Transverse colon (tissue), 4 donors: ENCODE results near the gene KLHL13. TPM values are rescaled to one million over a fixed set of nuclear protein-coding genes. Genes with fewer than 3 reads are reported as not detected.

Experiments
- DNase-seq: peaks from one replicate; pipeline ENCODE4 v3.0.0-alpha.2; 2019
- H3K27ac ChIP-seq, 4 donors: fragments of 200-600 bp; sonication (generic); 2 replicates each; pipeline ENCODE4 v1.5.1; 2016 to 2018; ENCODE audit warnings: inconsistent platforms in 4 of 4
- H3K27me3 ChIP-seq: fragments of 200-600 bp; sonication (generic); 2 replicates; pipeline ENCODE4 v1.5.1; 2017; ENCODE audit warnings: inconsistent platforms
- H3K36me3 ChIP-seq, 4 donors: fragments of 200-600 bp; sonication (generic); 2 replicates each; pipeline ENCODE4 v1.5.1; 2017 to 2019; ENCODE audit warnings: inconsistent platforms in 4 of 4
- H3K4me1 ChIP-seq, 4 donors: fragments of 200-600 bp; sonication (generic); 2 replicates each; pipeline ENCODE4 v1.5.1; 2017 to 2020; ENCODE audit warnings: inconsistent platforms in 4 of 4
- H3K4me3 ChIP-seq, 4 donors: fragments of 200-600 bp; sonication (generic); 1 replicate in 1 of 4; 2 replicates in 3 of 4; pipeline versions ENCODE4 v1.5.1 to v1.6.1; 2017 to 2019; ENCODE audit warnings: inconsistent platforms in 4 of 4
- H3K9me3 ChIP-seq, 2 donors: fragments of 200-600 bp; sonication (generic); 2 replicates each; pipeline ENCODE4 v1.5.1; 2017 to 2019; ENCODE audit warnings: inconsistent platforms in 2 of 2
- CTCF ChIP-seq, 5 experiments: fragments of 200-600 bp in 3 of 5; fragments of 450-650 bp in 2 of 5; sonication (generic) in 3 of 5; IDR thresholded peaks; 1 replicate in 2 of 5; 2 replicates in 3 of 5; pipeline ENCODE4 v1.5.1; 2016 to 2017; ENCODE audit warnings: antibody characterized with exemption in 5 of 5, inconsistent platforms in 3 of 5, mild to moderate bottlenecking in 2 of 5, moderate library complexity in 1 of 5
- EP300 ChIP-seq: sonication (generic); formaldehyde crosslinking; IDR thresholded peaks from one replicate; pipeline ENCODE4 v1.6.1; 2017; ENCODE audit warnings: antibody characterized with exemption, low read depth
- POLR2A ChIP-seq: fragments of 450-650 bp; IDR thresholded peaks from one replicate; pipeline ENCODE4 v1.6.1; 2016; ENCODE audit warnings: antibody characterized with exemption, mild to moderate bottlenecking, moderate library complexity
- POLR2AphosphoS5 ChIP-seq, 3 donors: sonication (generic); formaldehyde crosslinking; IDR thresholded peaks; one replicate each; pipeline ENCODE4 v1.6.1; 2016; ENCODE audit warnings: antibody characterized with exemption in 3 of 3
- WGBS, 2 donors: methylation state at CpG; one replicate each; pipeline ENCODE4 v1.1.5; 2018; ENCODE audit warnings: low coverage in 1 of 2; 5-methylcytosine and 5-hydroxymethylcytosine counted together
- in situ Hi-C, 4 donors: fragments of 200-750 bp; cut with MboI; loops; one replicate each; pipeline versions ENCODE4 v1.15.0 to v1.15.1; 2017; ENCODE audit warnings: low sequenced_read_pairs in 3 of 4, low pct_ligation_motif_present in 1 of 4, low pct_unique_long_range_greater_than_20kb in 1 of 4
- intact Hi-C: fragments of 100-400 bp; cut with DNase I; formaldehyde crosslinking; loops from one replicate; pipeline ENCODE4 v1.15.1; 2023; ENCODE audit warnings: low total_unique reads
- total RNA-seq, 4 donors: library from RNA; depleted of rRNA; stranded (reverse); fragments of >200 nt; gene quantifications; one replicate each; pipeline ENCODE4 v1.1.0, GENCODE V29; 2016

Gene KLHL13
- total RNA-seq, 4 donors from 2014 or later: 0.20 to 7.1 (median 2.7) TPM

DNA sequence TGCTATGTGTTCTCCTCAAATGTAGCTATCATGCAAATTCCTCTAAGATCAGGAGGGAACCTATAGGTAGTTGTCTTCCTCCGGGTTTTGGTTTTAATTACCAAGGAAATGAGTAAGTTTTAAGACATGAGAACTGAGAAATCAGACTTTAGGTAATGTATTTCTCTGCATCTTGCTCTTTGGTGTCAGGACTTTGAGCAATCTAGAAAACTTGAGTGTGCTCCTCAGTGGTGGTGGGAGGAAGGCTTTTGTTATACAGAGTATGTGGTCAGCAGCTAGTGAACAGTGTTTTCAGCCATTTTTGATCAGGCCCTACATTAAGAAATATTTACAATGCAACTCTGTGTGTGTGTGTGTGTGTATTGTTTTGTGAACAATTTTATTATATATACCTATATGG, 224.1 kb downstream of the KLHL13 start:
- 75% methylated on average over 1 of the region's 1 CpG; no CpG with 5 or more reads in 1 of the 2 donors for WGBS, 2 donors
- Histone ChIP-seq H3K27ac (no peak overlapping the region), H3K4me1 (no peaks in the 10 kb centered on the region), H3K36me3 (no peaks in the 10 kb centered on the region), H3K9me3 (no peaks in the 10 kb centered on the region), H3K27me3 (no peaks in the 10 kb centered on the region), H3K4me3 (no peak overlapping the region)
- intact Hi-C loops (no loop called here), in situ Hi-C loops (no loop called here)
- DNase-seq: no peak
- TF ChIP-seq POLR2AphosphoS5 (IDR thresholded peaks at IDR 0.05) (no peak), POLR2A (no peak), CTCF (IDR thresholded peaks at IDR 0.05) (no peak), EP300 (no peak)

DNA sequence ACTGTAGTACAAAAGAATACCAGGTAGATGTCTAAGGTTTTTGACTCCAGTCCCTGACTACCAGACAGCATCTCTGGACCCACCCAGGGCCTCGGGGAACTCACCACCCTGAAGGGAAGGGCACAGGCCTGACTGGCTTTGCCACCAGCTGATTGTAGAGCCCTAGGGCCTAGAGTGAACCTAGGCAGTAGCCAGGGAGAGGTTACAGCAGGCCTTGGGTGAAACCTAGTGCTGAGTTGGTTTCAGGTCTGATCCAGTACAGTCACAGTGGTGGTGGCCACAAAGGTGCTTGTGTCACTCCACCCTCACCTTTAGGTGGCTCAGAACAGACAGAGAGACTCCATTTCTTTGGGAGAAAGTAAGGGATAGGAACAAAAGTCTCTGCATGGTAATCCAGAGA, 244.8 kb downstream of the KLHL13 start:
- H3K9me3 ChIP-seq: no peaks in the 10 kb centered on the region
- no peak overlapping the region for H3K27ac ChIP-seq
- no peaks in the 10 kb centered on the region for H3K4me1 ChIP-seq
- DNase-seq: no peak
- H3K36me3 ChIP-seq: no peaks in the 10 kb centered on the region
- 70% methylated on average over 1 of the region's 1 CpG; no CpG with 5 or more reads in 1 of the 2 donors for WGBS, 2 donors
- intact Hi-C loops (no loop called here), in situ Hi-C loops (no loop called here)
- no peaks in the 10 kb centered on the region for H3K27me3 ChIP-seq
- H3K4me3 ChIP-seq: no peak overlapping the region
- no peak for TF ChIP-seq EP300
- no peak for TF ChIP-seq POLR2A
- TF ChIP-seq CTCF (IDR thresholded peaks at IDR 0.05): no peak
- no peak for TF ChIP-seq POLR2AphosphoS5 (IDR thresholded peaks at IDR 0.05)

DNA sequence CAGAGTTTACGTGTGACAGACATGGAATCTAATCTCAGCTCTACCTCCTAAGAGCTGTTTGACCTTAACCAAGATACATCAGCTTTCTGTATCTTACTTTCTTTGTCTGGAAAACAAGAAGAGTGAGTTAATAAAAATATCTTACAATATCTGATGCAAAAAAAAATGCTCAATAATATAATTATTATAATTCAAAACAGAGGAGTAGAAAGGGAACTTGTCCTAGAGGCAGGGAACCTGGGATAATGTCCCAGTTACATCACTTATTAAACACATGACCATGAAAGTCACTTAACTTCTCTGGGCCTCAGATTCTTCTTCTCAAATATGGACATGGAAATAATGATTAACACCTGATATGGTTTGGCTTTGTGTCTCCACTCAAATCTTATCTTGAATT, 256.1 kb downstream of the KLHL13 start:
- H3K36me3 ChIP-seq: no peaks in the 10 kb centered on the region
- in situ Hi-C loops: no loop called here
- no peak overlapping the region for H3K27ac ChIP-seq
- no peak for DNase-seq
- no peak for TF ChIP-seq CTCF (IDR thresholded peaks at IDR 0.05)
- no peak for TF ChIP-seq POLR2A
- no peak for TF ChIP-seq EP300
- H3K27me3 ChIP-seq: no peaks in the 10 kb centered on the region
- no peak overlapping the region for H3K4me3 ChIP-seq
- intact Hi-C loops: no loop called here
- H3K4me1 ChIP-seq: no peaks in the 10 kb centered on the region
- no peaks in the 10 kb centered on the region for H3K9me3 ChIP-seq
- 80 to 84% methylated on average over 1 of the region's 1 CpG for WGBS, 2 donors

- DNase-seq: no peak
- no peaks in the 10 kb centered on the region for H3K4me1 ChIP-seq
- 68 to 88% methylated on average over 1 to 2 of the region's 2 CpGs for WGBS, 2 donors
- H3K36me3 ChIP-seq: no peaks in the 10 kb centered on the region
- TF ChIP-seq EP300: no peak
- H3K27ac ChIP-seq: no peak overlapping the region
- no peak overlapping the region for H3K4me3 ChIP-seq
- H3K9me3 ChIP-seq: no peaks in the 10 kb centered on the region
- H3K27me3 ChIP-seq: no peaks in the 10 kb centered on the region
- intact Hi-C loops (no loop called here), in situ Hi-C loops (no loop called here)
These were observed 261.8 kb downstream of the KLHL13 start for GRCh38 chrX:117854806-117855205.

DNA sequence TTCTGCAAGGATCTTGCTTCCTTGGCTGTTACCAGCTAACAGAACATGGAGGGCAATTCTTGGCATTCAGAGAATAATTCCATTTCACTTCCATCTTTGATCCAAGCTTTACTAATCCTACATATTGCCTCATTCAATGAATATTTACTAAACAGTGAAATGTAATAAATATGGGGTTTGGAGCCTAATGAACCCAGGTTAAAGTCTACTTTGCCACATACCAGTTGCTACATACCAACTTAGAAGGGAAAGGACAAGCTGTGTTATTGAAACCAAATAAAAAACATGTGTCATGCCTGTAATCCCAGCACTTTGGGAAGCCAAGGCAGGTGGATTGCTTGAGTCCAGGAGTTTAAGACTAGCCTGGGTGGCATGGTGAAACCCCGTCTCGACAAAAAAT, 265.6 kb downstream of the KLHL13 start:
- Histone ChIP-seq H3K36me3 (no peaks in the 10 kb centered on the region), H3K9me3 (no peaks in the 10 kb centered on the region), H3K4me3 (no peak overlapping the region), H3K27ac (no peak overlapping the region), H3K4me1 (no peaks in the 10 kb centered on the region), H3K27me3 (no peaks in the 10 kb centered on the region)
- no peak for TF ChIP-seq CTCF (IDR thresholded peaks at IDR 0.05)
- no peak for TF ChIP-seq POLR2A
- TF ChIP-seq EP300: no peak
- no peak for TF ChIP-seq POLR2AphosphoS5 (IDR thresholded peaks at IDR 0.05)
- in situ Hi-C loops (no loop called here), intact Hi-C loops (no loop called here)
- DNase-seq: no peak
- WGBS, 2 donors: 77% methylated on average over 2 of the region's 2 CpGs; no CpG with 5 or more reads in 1 of the 2 donors
